Measurements from ENCODE around the gene DDHD1.

DDHD1 gene

GRCh38 chr14:53027562-53027961 lies 125.6 kb downstream of the DDHD1 start:
- DNase-seq = no peak

GRCh38 chr14:53027041-53027440 lies 126.1 kb downstream of the DDHD1 start:
- DNase-seq = no peak

GRCh38 chr14:53023325-53023724 lies 129.8 kb downstream of the DDHD1 start:
- no peak for DNase-seq

GRCh38 chr14:53022593-53022992 lies 130.5 kb downstream of the DDHD1 start:
- no peak for DNase-seq

- no peak for DNase-seq
These were observed 132.8 kb downstream of the DDHD1 start for GRCh38 chr14:53020193-53020932.

GRCh38 chr14:53019406-53019805 lies 133.7 kb downstream of the DDHD1 start:
- DNase-seq = no peak

GRCh38 chr14:53017837-53018236 lies 135.3 kb downstream of the DDHD1 start:
- DNase-seq = no peak

- no peak for DNase-seq
These were observed 136.2 kb downstream of the DDHD1 start for GRCh38 chr14:53016919-53017318.

- no peak for DNase-seq
These were observed 136.6 kb downstream of the DDHD1 start for GRCh38 chr14:53016491-53016890.

GRCh38 chr14:53011053-53011462 lies 142.1 kb downstream of the DDHD1 start:
- no peak for DNase-seq

GRCh38 chr14:53010193-53011040 lies 142.7 kb downstream of the DDHD1 start:
- no peak for DNase-seq

GRCh38 chr14:53006931-53007562 lies 146.1 kb downstream of the DDHD1 start:
- DNase-seq = no peak

- DNase-seq = no peak
These were observed 148.1 kb downstream of the DDHD1 start for GRCh38 chr14:53004976-53005375.

- no peak for DNase-seq
These were observed 149.3 kb downstream of the DDHD1 start for GRCh38 chr14:53003776-53004175.

- DNase-seq = no peak
These were observed 150.5 kb downstream of the DDHD1 start for GRCh38 chr14:53002576-53002975.

GRCh38 chr14:53001787-53002378 lies 151.2 kb downstream of the DDHD1 start:
- no peak for DNase-seq

- DNase-seq = no peak
These were observed 154.6 kb downstream of the DDHD1 start for GRCh38 chr14:52998376-52999015.

- no peak for DNase-seq
These were observed 156.6 kb downstream of the DDHD1 start for GRCh38 chr14:52996493-52996892.

- DNase-seq = no peak
These were observed 157.1 kb downstream of the DDHD1 start for GRCh38 chr14:52995998-52996397.

GRCh38 chr14:52992236-52992870 lies 160.8 kb downstream of the DDHD1 start:
- DNase-seq = no peak

- DNase-seq = no peak
These were observed 165.0 kb downstream of the DDHD1 start for GRCh38 chr14:52988139-52988538.

GRCh38 chr14:52987514-52987913 lies 165.6 kb downstream of the DDHD1 start:
- DNase-seq = no peak
